ENCODE data around the gene FEZ2.

Gene FEZ2

GRCh38 chr2:36597532-36598377, at the start of gene FEZ2:
Gene FEZ2, minus strand, starts transcription at chr2:36598168. Its CDS starts 26 bp downstream, at chr2:36598142.
- Histone ChIP-seq H3K27me3 (ENCODE audit: control insufficient read depth, insufficient read depth, low read length) (no peaks in the 10 kb centered on the region), H3K36me3 (ENCODE audit: control insufficient read depth, insufficient read depth, low read length) (no peaks in the 10 kb centered on the region), H3K27ac (ENCODE audit: low read depth, low read length) (peak within 1 kb of the TSS; percentile 83), H3K9ac (ENCODE audit: low read length) (peak within 1 kb of the TSS; percentile 70), H3K4me1 (ENCODE audit: control insufficient read depth, insufficient read depth, low read length) (peaks cover 10% of the 10 kb centered on the region), H3K4me3 (ENCODE audit: low read length) (peak within 1 kb of the TSS; percentile 90)

- no peaks in the 10 kb centered on the region for H3K27me3 ChIP-seq (ENCODE audit: control insufficient read depth, insufficient read depth, low read length)
- H3K4me1 ChIP-seq (ENCODE audit: control insufficient read depth, insufficient read depth, low read length): peaks cover 4% of the 10 kb centered on the region
- H3K27ac ChIP-seq (ENCODE audit: low read depth, low read length): peak overlapping the region; percentile 66
Measured at GRCh38 chr2:36634981-36635597, 37.1 kb upstream of the FEZ2 start.

GRCh38 chr2:36633470-36634092, 35.6 kb upstream of the FEZ2 start:
- no peaks in the 10 kb centered on the region for H3K27me3 ChIP-seq (ENCODE audit: control insufficient read depth, insufficient read depth, low read length)
- H3K27ac ChIP-seq (ENCODE audit: low read depth, low read length): no peak overlapping the region

More at GRCh38 chr2:36634981-36635597, 37.1 kb upstream of the FEZ2 start:
- H3K36me3 ChIP-seq (ENCODE audit: control insufficient read depth, insufficient read depth, low read length): no peaks in the 10 kb centered on the region
- H3K4me3 ChIP-seq (ENCODE audit: low read length): no peak overlapping the region
- no peak overlapping the region for H3K9ac ChIP-seq (ENCODE audit: low read length)

GRCh38 chr2:36626756-36627155, 28.8 kb upstream of the FEZ2 start:
- Histone ChIP-seq H3K27ac (ENCODE audit: low read depth, low read length) (no peak overlapping the region), H3K36me3 (ENCODE audit: control insufficient read depth, insufficient read depth, low read length) (no peaks in the 10 kb centered on the region), H3K27me3 (ENCODE audit: control insufficient read depth, insufficient read depth, low read length) (no peaks in the 10 kb centered on the region), H3K4me3 (ENCODE audit: low read length) (no peak overlapping the region), H3K9ac (ENCODE audit: low read length) (no peak overlapping the region), H3K4me1 (ENCODE audit: control insufficient read depth, insufficient read depth, low read length) (no peaks in the 10 kb centered on the region)

More at GRCh38 chr2:36633470-36634092, 35.6 kb upstream of the FEZ2 start:
- Histone ChIP-seq H3K4me1 (ENCODE audit: control insufficient read depth, insufficient read depth, low read length) (peaks cover 4% of the 10 kb centered on the region), H3K4me3 (ENCODE audit: low read length) (no peak overlapping the region), H3K36me3 (ENCODE audit: control insufficient read depth, insufficient read depth, low read length) (no peaks in the 10 kb centered on the region), H3K9ac (ENCODE audit: low read length) (no peak overlapping the region)

- H3K4me3 ChIP-seq (ENCODE audit: low read length): no peak overlapping the region
- no peaks in the 10 kb centered on the region for H3K4me1 ChIP-seq (ENCODE audit: control insufficient read depth, insufficient read depth, low read length)
- no peak overlapping the region for H3K27ac ChIP-seq (ENCODE audit: low read depth, low read length)
- no peaks in the 10 kb centered on the region for H3K36me3 ChIP-seq (ENCODE audit: control insufficient read depth, insufficient read depth, low read length)
- H3K9ac ChIP-seq (ENCODE audit: low read length): no peak overlapping the region
- no peaks in the 10 kb centered on the region for H3K27me3 ChIP-seq (ENCODE audit: control insufficient read depth, insufficient read depth, low read length)
Measured at GRCh38 chr2:36626071-36626470, 28.1 kb upstream of the FEZ2 start.

- Histone ChIP-seq H3K4me1 (ENCODE audit: control insufficient read depth, insufficient read depth, low read length) (no peaks in the 10 kb centered on the region), H3K27ac (ENCODE audit: low read depth, low read length) (no peak overlapping the region)
Measured at GRCh38 chr2:36625304-36625703, 27.3 kb upstream of the FEZ2 start.

GRCh38 chr2:36620321-36620720, 22.4 kb upstream of the FEZ2 start:
- H3K4me1 ChIP-seq (ENCODE audit: control insufficient read depth, insufficient read depth, low read length): no peaks in the 10 kb centered on the region
- H3K27me3 ChIP-seq (ENCODE audit: control insufficient read depth, insufficient read depth, low read length): no peaks in the 10 kb centered on the region
- no peak overlapping the region for H3K4me3 ChIP-seq (ENCODE audit: low read length)
- no peak overlapping the region for H3K9ac ChIP-seq (ENCODE audit: low read length)
- no peaks in the 10 kb centered on the region for H3K36me3 ChIP-seq (ENCODE audit: control insufficient read depth, insufficient read depth, low read length)
- no peak overlapping the region for H3K27ac ChIP-seq (ENCODE audit: low read depth, low read length)

More at GRCh38 chr2:36625304-36625703, 27.3 kb upstream of the FEZ2 start:
- Histone ChIP-seq H3K27me3 (ENCODE audit: control insufficient read depth, insufficient read depth, low read length) (no peaks in the 10 kb centered on the region), H3K36me3 (ENCODE audit: control insufficient read depth, insufficient read depth, low read length) (no peaks in the 10 kb centered on the region), H3K9ac (ENCODE audit: low read length) (no peak overlapping the region), H3K4me3 (ENCODE audit: low read length) (no peak overlapping the region)

GRCh38 chr2:36618381-36618780, 20.4 kb upstream of the FEZ2 start:
- Histone ChIP-seq H3K4me3 (ENCODE audit: low read length) (no peak overlapping the region), H3K27me3 (ENCODE audit: control insufficient read depth, insufficient read depth, low read length) (no peaks in the 10 kb centered on the region), H3K9ac (ENCODE audit: low read length) (no peak overlapping the region), H3K4me1 (ENCODE audit: control insufficient read depth, insufficient read depth, low read length) (no peaks in the 10 kb centered on the region), H3K36me3 (ENCODE audit: control insufficient read depth, insufficient read depth, low read length) (no peaks in the 10 kb centered on the region), H3K27ac (ENCODE audit: low read depth, low read length) (no peak overlapping the region)

- Histone ChIP-seq H3K36me3 (ENCODE audit: control insufficient read depth, insufficient read depth, low read length) (no peaks in the 10 kb centered on the region), H3K4me1 (ENCODE audit: control insufficient read depth, insufficient read depth, low read length) (no peaks in the 10 kb centered on the region)
Measured at GRCh38 chr2:36616947-36617346, 19.0 kb upstream of the FEZ2 start.

GRCh38 chr2:36615222-36615621, 17.3 kb upstream of the FEZ2 start:
- Histone ChIP-seq H3K4me1 (ENCODE audit: control insufficient read depth, insufficient read depth, low read length) (no peaks in the 10 kb centered on the region), H3K27ac (ENCODE audit: low read depth, low read length) (no peak overlapping the region)

More at GRCh38 chr2:36616947-36617346, 19.0 kb upstream of the FEZ2 start:
- H3K9ac ChIP-seq (ENCODE audit: low read length): no peak overlapping the region
- no peak overlapping the region for H3K4me3 ChIP-seq (ENCODE audit: low read length)
- H3K27ac ChIP-seq (ENCODE audit: low read depth, low read length): no peak overlapping the region
- H3K27me3 ChIP-seq (ENCODE audit: control insufficient read depth, insufficient read depth, low read length): no peaks in the 10 kb centered on the region

GRCh38 chr2:36613801-36614200, 15.8 kb upstream of the FEZ2 start:
- Histone ChIP-seq H3K4me3 (ENCODE audit: low read length) (no peak overlapping the region), H3K27me3 (ENCODE audit: control insufficient read depth, insufficient read depth, low read length) (no peaks in the 10 kb centered on the region), H3K36me3 (ENCODE audit: control insufficient read depth, insufficient read depth, low read length) (no peaks in the 10 kb centered on the region), H3K27ac (ENCODE audit: low read depth, low read length) (no peak overlapping the region), H3K9ac (ENCODE audit: low read length) (no peak overlapping the region), H3K4me1 (ENCODE audit: control insufficient read depth, insufficient read depth, low read length) (no peaks in the 10 kb centered on the region)

More at GRCh38 chr2:36615222-36615621, 17.3 kb upstream of the FEZ2 start:
- Histone ChIP-seq H3K36me3 (ENCODE audit: control insufficient read depth, insufficient read depth, low read length) (no peaks in the 10 kb centered on the region), H3K9ac (ENCODE audit: low read length) (no peak overlapping the region), H3K27me3 (ENCODE audit: control insufficient read depth, insufficient read depth, low read length) (no peaks in the 10 kb centered on the region), H3K4me3 (ENCODE audit: low read length) (no peak overlapping the region)

- H3K27me3 ChIP-seq (ENCODE audit: control insufficient read depth, insufficient read depth, low read length): no peaks in the 10 kb centered on the region
- H3K4me3 ChIP-seq (ENCODE audit: low read length): no peak overlapping the region
Measured at GRCh38 chr2:36611316-36611990, 13.5 kb upstream of the FEZ2 start.

More at GRCh38 chr2:36611316-36611990, 13.5 kb upstream of the FEZ2 start:
- H3K36me3 ChIP-seq (ENCODE audit: control insufficient read depth, insufficient read depth, low read length): no peaks in the 10 kb centered on the region
- no peak overlapping the region for H3K27ac ChIP-seq (ENCODE audit: low read depth, low read length)
- H3K4me1 ChIP-seq (ENCODE audit: control insufficient read depth, insufficient read depth, low read length): no peaks in the 10 kb centered on the region
- H3K9ac ChIP-seq (ENCODE audit: low read length): no peak overlapping the region
